CD4-positive, alpha-beta T cell treated with Interleukin-6 for 4 hours (primary cell): ENCODE measurements around the gene SYPL2.
"Not testable (repeated sequence)": the region's sequence is repeated elsewhere in the genome, so short reads cannot be mapped to it uniquely, and the experiment has no call there.

Source experiments
- DNase-seq: peaks from one replicate; pipeline ENCODE4 v3.0.0-alpha.2; 2020; ENCODE audit warnings: mixed read lengths

SYPL2 gene

DNA sequence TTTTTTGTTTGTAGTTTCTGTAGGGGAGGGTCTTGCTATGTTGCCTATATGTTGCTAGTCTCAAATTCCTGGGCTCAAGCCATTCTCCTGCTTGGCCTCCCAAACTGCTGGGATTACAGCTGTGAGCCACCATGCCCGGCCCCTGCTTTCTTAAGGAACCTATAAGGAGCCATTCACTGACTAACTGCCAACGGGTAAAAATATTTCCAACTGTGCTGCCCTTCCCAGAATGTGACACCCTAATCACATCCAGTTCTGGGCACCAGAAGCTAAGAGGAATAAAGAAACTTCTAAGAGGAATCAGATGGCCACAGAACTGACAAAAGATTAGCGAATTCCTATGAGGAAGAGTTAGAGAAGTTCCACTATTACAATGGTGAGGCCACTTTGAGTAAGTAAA, 6.4 kb downstream of the SYPL2 start:
- no peak for DNase-seq

DNA sequence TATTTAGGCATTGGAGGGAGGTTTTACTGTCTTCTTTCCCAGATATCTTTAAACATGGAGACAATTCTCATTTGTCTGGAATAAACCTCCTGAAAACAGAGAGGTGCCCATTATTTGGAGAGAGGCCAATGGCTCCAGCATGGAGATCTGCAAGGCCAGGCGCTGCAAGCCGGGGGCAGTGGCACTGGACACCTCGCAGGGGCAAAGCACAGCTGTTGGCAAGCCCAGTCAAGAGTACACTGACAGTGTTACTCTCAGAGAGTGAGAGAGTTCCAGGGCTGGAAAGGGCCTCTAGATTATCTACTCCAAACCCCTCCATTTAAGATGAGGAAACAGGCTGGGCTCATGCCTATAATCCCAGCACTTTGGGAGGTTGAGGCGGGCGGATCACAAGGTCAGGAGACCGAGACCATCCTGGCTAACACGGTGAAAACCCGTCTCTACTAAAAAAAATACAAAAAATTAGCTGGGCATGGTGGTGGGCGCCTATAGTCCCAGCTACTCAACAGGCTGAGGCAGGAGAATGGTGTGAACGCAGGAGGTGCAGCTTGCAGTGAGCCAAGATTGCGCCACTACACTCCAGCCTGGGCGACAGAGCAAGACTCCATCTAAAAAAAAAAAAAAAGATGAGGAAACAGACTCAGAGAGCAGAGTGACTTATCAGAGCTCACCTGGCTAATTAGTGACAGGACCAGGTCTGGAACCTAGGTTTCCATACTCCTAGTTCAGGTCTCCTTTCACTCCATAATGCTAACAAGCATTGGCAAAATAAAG, 7.1 kb downstream of the SYPL2 start:
- not testable (repeated sequence) for DNase-seq

GRCh38 chr1:109474697-109475096, 8.4 kb downstream of the SYPL2 start:
- DNase-seq = no peak

DNA sequence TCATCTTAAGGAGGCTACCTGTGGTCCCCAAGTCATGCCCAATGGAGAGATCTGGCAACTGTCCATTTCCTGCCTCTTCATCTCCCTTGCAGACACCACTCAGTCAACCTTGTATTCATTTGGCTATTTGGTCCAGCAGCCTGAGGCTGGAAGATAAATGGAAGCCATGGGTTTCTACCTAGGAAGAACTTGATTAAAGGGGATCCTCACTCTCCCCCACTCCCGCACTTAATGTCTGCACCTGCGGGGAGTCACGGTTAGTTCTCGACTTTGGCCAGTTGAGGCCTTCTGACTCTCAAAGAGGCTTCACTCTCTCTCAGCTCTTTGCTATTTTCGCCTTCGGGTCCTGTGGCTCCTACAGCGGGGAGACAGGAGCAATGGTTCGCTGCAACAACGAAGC, 8.9 kb downstream of the SYPL2 start:
- no peak for DNase-seq

GRCh38 chr1:109476825-109477224, 10.5 kb downstream of the SYPL2 start:
- DNase-seq = no peak

DNA sequence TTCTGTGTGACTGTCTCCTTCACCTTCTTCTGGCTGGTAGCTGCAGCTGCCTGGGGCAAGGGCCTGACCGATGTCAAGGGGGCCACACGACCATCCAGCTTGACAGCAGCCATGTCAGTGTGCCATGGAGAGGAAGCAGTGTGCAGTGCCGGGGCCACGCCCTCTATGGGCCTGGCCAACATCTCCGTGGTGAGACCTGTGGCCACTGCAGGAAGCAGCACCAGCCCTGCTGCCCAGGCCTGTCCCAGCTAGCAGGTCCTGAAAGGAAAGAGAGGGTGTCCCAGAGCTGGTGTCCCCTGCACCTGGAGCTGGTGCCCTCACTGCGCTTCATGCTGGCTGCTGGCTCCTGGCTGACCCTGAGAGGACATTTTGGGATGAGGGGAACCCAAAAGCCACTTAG, 11.5 kb downstream of the SYPL2 start:
- DNase-seq = no peak

- DNase-seq = peak; percentile 52
Observed at GRCh38 chr1:109478806-109479205, 12.5 kb downstream of the SYPL2 start.

- DNase-seq = no peak
Observed at GRCh38 chr1:109479311-109479710, 13.0 kb downstream of the SYPL2 start.

GRCh38 chr1:109479901-109480300, 13.6 kb downstream of the SYPL2 start:
- no peak for DNase-seq

- DNase-seq = no peak
Observed at GRCh38 chr1:109481646-109482045, 15.3 kb downstream of the SYPL2 start.

DNA sequence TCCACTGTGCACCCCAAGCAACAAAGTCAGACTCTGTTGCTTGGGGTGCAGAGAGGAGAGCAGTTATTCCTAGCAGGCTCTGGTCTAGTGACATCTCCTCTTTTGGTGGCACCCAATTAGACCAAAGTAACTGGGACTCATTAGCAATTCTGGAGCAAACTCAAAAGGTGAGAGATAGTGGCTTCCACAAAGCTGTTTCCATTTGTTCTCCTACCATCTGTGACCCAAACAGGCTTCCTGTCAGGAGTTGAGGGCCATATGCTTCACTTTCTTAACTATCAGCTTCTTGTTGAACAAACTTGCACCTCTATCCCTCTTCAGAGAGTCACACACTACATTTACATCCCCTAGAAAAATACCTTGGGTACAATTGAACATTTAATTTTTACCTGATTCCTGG, 15.9 kb downstream of the SYPL2 start:
- DNase-seq = no peak

DNA sequence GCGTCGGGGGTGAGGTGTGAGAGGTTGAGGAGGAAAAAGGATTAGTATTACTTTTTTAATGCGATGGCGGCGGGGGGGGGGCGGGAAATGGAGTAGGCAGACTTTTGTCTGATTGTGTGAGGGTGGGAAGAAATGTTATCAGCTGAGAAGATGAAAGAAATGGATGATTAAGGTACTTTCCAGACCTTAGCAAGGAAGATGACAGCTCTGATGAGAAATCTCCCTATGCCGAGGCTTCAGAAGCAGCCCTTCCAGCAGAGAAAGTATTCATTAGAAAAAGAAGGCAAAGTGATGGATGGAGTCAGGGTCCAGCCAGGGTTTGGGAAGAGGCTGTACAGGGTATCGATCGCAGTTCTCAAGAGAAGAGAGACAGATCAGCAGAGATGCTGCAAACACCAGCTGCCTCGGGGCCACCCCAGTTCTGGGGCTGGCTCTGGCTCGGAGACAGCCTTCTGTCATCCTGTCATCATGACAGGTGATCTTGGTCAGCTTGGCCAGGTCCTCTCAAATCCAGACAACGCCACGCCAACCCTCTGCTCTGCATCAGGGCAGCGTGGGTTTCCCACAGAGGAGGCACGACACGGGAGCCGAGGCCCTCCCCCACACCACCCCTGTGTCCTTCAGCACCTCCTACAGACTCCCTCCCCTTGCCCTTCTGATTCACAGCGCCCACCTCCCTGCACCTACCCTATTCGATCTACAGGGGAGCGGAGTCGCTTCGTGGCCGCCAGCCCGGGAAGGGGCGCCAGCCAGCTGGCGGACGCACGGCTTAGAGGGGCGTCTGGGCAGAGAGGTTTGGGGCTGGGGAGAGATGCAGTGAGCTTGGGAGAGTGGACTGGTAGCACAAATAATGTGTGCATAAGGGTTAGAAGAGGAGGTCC, 16.7 kb downstream of the SYPL2 start:
- DNase-seq = peak; percentile 54

- DNase-seq = peak; percentile 97
Observed at GRCh38 chr1:109483672-109484518, 17.5 kb downstream of the SYPL2 start, which contains the start of gene ATXN7L2. ATXN7L2 (plus strand) TSS chr1:109483905; CDS start chr1:109483954, 49 bp downstream.

DNA sequence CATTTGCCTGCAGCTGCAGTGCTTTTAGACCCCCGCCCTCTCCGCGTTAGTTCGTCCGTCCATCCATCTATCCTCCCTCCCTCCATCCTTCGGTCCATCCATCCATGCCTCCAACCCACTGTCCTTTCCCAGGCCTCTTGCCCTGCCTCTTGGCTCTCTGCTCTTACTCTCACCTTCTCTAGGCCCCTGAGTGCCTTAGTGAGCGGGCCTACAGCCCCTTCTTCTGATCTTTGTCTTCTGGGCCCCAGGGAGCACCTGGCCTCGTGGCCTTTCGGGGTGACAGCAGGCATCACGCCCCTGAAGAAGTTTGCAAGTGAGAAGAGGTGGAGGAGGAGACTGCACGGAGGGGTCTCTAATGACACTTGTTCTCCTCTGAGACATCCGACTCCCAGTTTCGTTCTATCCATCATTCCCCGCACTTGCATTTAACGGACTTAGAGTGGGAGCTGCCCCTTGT, 18.2 kb downstream of the SYPL2 start:
- DNase-seq = no peak

DNA sequence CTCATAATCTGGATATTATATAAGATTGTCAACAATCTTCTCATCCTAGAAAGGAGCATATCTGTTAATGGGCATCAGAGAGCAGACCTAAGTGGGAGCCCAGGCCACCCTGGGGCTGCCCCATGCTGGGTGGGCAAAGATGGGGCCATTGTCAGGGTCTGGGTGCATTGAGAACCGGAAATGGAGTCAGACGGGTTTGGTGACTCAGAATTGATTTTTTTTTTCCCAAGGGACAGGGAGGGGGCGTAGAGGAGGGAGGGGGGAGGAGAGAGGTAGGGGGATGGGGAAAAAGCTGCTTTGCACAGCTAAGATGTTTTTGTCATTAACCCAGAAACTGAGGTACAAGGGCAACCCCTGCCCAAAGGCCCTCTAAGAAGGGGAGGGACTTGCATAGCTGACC, 18.7 kb downstream of the SYPL2 start:
- no peak for DNase-seq

DNA sequence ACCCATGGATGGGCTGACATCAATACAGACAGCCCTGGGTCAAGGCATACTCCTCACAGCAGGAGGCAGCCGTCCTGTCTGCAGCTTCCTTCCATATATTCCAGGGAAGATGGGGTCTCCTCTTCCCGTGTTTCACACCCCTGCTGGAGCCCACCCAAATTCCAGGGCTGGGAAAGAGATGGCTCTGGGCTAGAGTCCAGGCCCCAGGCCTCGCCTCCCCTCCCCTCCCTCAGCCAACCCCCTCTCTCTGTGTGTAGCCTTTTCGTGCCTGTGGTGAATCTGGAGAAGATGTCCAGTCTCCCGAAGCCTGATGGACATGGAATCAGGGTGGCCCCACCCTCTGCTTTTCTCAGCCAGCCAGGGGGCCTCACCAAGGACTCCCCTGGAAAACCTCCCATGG, 20.9 kb downstream of the SYPL2 start:
- DNase-seq = no peak

- no peak for DNase-seq
Observed at GRCh38 chr1:109488201-109488600, 21.9 kb downstream of the SYPL2 start.

DNA sequence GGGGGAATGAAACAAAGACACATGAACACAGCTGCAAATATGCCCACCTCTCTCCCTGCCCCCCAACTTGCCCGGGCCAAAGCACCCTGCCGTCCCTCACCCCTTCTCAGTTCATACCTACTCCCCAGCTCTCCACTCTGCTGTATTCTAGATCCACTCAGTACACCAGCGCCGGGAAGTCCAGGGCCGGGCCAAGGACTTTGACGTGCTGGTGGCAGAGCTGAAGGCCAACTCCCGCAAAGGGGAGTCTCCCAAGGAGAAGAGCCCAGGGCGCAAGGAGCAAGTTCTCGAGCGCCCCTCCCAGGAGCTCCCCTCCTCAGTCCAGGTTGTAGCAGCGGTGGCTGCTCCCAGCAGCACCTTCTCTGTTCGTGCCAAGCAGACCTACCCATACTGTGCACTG, 22.4 kb downstream of the SYPL2 start:
- no peak for DNase-seq

- peak; percentile 81 for DNase-seq
Observed at GRCh38 chr1:109490029-109490933, 23.9 kb downstream of the SYPL2 start.

DNA sequence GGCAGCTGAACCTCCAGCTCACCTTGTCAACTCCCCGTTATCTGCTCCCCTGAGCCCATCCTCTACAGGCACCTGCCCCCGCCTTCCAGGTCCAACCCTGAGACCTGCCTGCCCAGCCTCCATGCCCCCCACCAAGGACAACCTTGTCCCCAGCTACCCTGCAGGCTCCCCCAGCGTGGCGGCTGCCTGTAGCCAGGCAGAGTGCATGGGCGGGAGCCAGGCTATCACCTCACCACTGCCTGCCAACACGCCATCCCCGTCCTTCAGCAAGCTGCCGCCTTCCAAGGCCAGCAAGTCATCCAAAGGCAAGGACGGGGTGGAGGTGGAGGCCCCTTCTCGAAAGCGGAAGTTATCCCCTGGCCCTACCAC, 24.6 kb downstream of the SYPL2 start:
- DNase-seq = no peak

GRCh38 chr1:109491372-109491771, 25.0 kb downstream of the SYPL2 start:
- DNase-seq = no peak

GRCh38 chr1:109492779-109493178, 26.4 kb downstream of the SYPL2 start:
- no peak for DNase-seq
